IMR-90 (cell line): Measurements from ENCODE around the gene CFDP1. TPM values are rescaled to one million over a fixed set of nuclear protein-coding genes. Genes with fewer than 3 reads are reported as not detected.
A peak's percentile ranks its signal among the peaks of the same experiment; 100 is the strongest.

ENCODE experiments used
- ATAC-seq: fragments of 200-7000 bp; cut with Tn5 transposase; 2 replicates; pipeline ENCODE4 v1.9.1; 2020; ENCODE audit warnings: low read depth, mild to moderate bottlenecking, moderate library complexity
- BruUV-seq: library from RNA; stranded (reverse); fragments of 400-500 nt; replicated peaks from 2 replicates; lab custom pipeline; 2021; lab: Mats Ljungman, UMichigan
- CTCF ChIA-PET: fragments of 300-600 bp; formaldehyde crosslinking; extraction: SDS; loops from one replicate; lab custom pipeline; 2021; ENCODE audit warnings: antibody characterized with exemption; lab: Yijun Ruan, JAX
- POLR2A ChIA-PET: fragments of 300-600 bp; sonication (Branson Sonifier 250); formaldehyde crosslinking; loops from one replicate; lab custom pipeline; 2022; ENCODE audit warnings: antibody characterized with exemption; ENCODE audit not compliant: unreplicated experiment; lab: Charles Lee
- DNase-seq: peaks from one replicate; pipeline ENCODE4 v3.0.0; 2013
- H2AFZ ChIP-seq: replicated peaks from 2 replicates; pipeline ENCODE3; 2013; ENCODE audit warnings: low read length, mild to moderate bottlenecking; ENCODE audit not compliant: poor library complexity
- H2AK5ac ChIP-seq: 2 replicates; pipeline ENCODE4 v1.6.1; 2013; ENCODE audit warnings: low read depth, low read length, inconsistent platforms
- H2AK9ac ChIP-seq: replicated peaks from 2 replicates; pipeline ENCODE3; 2013; ENCODE audit warnings: mild to moderate bottlenecking, low read depth, low read length, moderate library complexity; ENCODE audit not compliant: poor library complexity
- H2BK120ac ChIP-seq: 2 replicates; pipeline ENCODE4 v1.6.1; 2013; ENCODE audit warnings: low read depth, low read length, inconsistent platforms
- H2BK15ac ChIP-seq: 3 replicates; pipeline ENCODE4 v1.6.1; 2013; ENCODE audit warnings: low read depth, low read length, inconsistent platforms
- H2BK20ac ChIP-seq: 2 replicates; pipeline ENCODE4 v1.6.1; 2013; ENCODE audit warnings: low read depth, mild to moderate bottlenecking, inconsistent platforms, low read length, moderate library complexity
- H2BK5ac ChIP-seq: 2 replicates; pipeline ENCODE4 v1.6.1; 2013; ENCODE audit warnings: mild to moderate bottlenecking, low read depth, low read length, inconsistent platforms; ENCODE audit not compliant: poor library complexity, severe bottlenecking
- H3K14ac ChIP-seq: replicated peaks from 2 replicates; pipeline ENCODE4 v1.6.1; 2013; ENCODE audit warnings: low read depth, low read length, inconsistent platforms
- H3K18ac ChIP-seq: 2 replicates; pipeline ENCODE4 v1.6.1; 2013; ENCODE audit warnings: low read depth, low read length, control low read depth
- H3K23ac ChIP-seq: 2 replicates; pipeline ENCODE4 v1.6.1; 2013; ENCODE audit warnings: low read depth, low read length, inconsistent platforms
- H3K27ac ChIP-seq: 2 replicates; pipeline ENCODE4 v1.5.1; 2013; ENCODE audit warnings: mild to moderate bottlenecking, control low read depth, low read length; ENCODE audit not compliant: insufficient read depth
- H3K27me3 ChIP-seq: 2 replicates; pipeline ENCODE4 v1.6.1; 2013; ENCODE audit warnings: low read length; ENCODE audit not compliant: control insufficient read depth, insufficient read depth
- H3K36me3 ChIP-seq: 2 replicates; pipeline ENCODE4 v1.6.1; 2013; ENCODE audit warnings: low read length, mixed read lengths; ENCODE audit not compliant: control insufficient read depth, insufficient read depth
- H3K4ac ChIP-seq: 2 replicates; pipeline ENCODE4 v1.6.1; 2013; ENCODE audit warnings: low read depth, low read length, inconsistent platforms
- H3K4me1 ChIP-seq: 2 replicates; pipeline ENCODE4 v1.6.1; 2013; ENCODE audit warnings: low read length, mixed read lengths; ENCODE audit not compliant: control insufficient read depth, insufficient read depth
- H3K4me2 ChIP-seq: 2 replicates; pipeline ENCODE4 v1.6.1; 2013; ENCODE audit warnings: low read depth, mild to moderate bottlenecking, control low read depth, low read length, moderate library complexity
- H3K4me3 ChIP-seq: 2 replicates; pipeline ENCODE4 v1.5.1; 2013; ENCODE audit warnings: low read depth, mild to moderate bottlenecking, control low read depth, low read length, moderate library complexity; ENCODE audit not compliant: insufficient read depth
- H3K56ac ChIP-seq: 2 replicates; pipeline ENCODE4 v1.6.1; 2013; ENCODE audit warnings: low read length, inconsistent platforms; ENCODE audit not compliant: insufficient read depth; ENCODE audit errors: extremely low read depth
- H3K79me1 ChIP-seq, 2 experiments: 2 replicates each; pipeline ENCODE4 v1.6.1; 2013; ENCODE audit warnings: low read length in 2 of 2, inconsistent platforms in 1 of 2, low read depth in 1 of 2
- H3K9ac ChIP-seq: 2 replicates; pipeline ENCODE4 v1.6.1; 2013; ENCODE audit warnings: low read depth, low read length, control low read depth
- H3K9me1 ChIP-seq: 2 replicates; pipeline ENCODE4 v1.6.1; 2013; ENCODE audit warnings: low read length, inconsistent platforms; ENCODE audit not compliant: insufficient read depth
- H3K9me3 ChIP-seq: 2 replicates; pipeline ENCODE4 v1.6.1; 2013; ENCODE audit warnings: low read length; ENCODE audit not compliant: control insufficient read depth, insufficient read depth
- H4K20me1 ChIP-seq: 2 replicates; pipeline ENCODE4 v1.6.1; 2013; ENCODE audit warnings: low read length, inconsistent platforms; ENCODE audit not compliant: insufficient read depth
- H4K5ac ChIP-seq: 2 replicates; pipeline ENCODE4 v1.6.1; 2013; ENCODE audit warnings: mild to moderate bottlenecking, low read depth, low read length, control low read depth
- H4K8ac ChIP-seq, 2 experiments: 2 replicates each; pipeline ENCODE4 v1.6.1; 2013; ENCODE audit warnings: low read depth in 2 of 2, low read length in 2 of 2, control low read depth in 1 of 2, inconsistent platforms in 1 of 2
- H4K91ac ChIP-seq: 2 replicates; pipeline ENCODE4 v1.6.1; 2013; ENCODE audit warnings: low read depth, low read length, inconsistent platforms; ENCODE audit not compliant: insufficient read depth
- BHLHE40 ChIP-seq: fragments of 150-350 bp; IDR thresholded peaks from 2 replicates; pipeline ENCODE4 v1.6.1; 2016; ENCODE audit warnings: mild to moderate bottlenecking, low read depth, low read length
- CEBPB ChIP-seq: IDR thresholded peaks from 2 replicates; pipeline ENCODE4 v1.6.1; 2012; ENCODE audit warnings: low read depth, low read length, improper control_type of control experiment
- CHD1 ChIP-seq: IDR thresholded peaks from 2 replicates; pipeline ENCODE4 v1.6.1; 2012; ENCODE audit warnings: low read depth, low read length, improper control_type of control experiment
- FOS ChIP-seq: fragments of 150-350 bp; IDR thresholded peaks from 2 replicates; pipeline ENCODE4 v1.6.1; 2016; ENCODE audit warnings: low read depth, low read length
- MAFK ChIP-seq: IDR thresholded peaks from 2 replicates; pipeline ENCODE4 v1.6.1; 2012; ENCODE audit warnings: low read depth, low read length, improper control_type of control experiment
- MAZ ChIP-seq: IDR thresholded peaks from 2 replicates; pipeline ENCODE4 v1.6.1; 2012; ENCODE audit warnings: low read depth, mild to moderate bottlenecking, low read length, improper control_type of control experiment, moderate library complexity, borderline replicate concordance
- MXI1 ChIP-seq: IDR thresholded peaks from 2 replicates; pipeline ENCODE4 v1.6.1; 2012; ENCODE audit warnings: low read depth, mild to moderate bottlenecking, low read length, moderate library complexity, borderline replicate concordance
- NFE2L2 ChIP-seq: fragments of 150-350 bp; IDR thresholded peaks from 2 replicates; pipeline ENCODE4 v1.6.1; 2016; ENCODE audit warnings: low read depth, mild to moderate bottlenecking, low read length
- POLR2A ChIP-seq: IDR thresholded peaks from 2 replicates; pipeline ENCODE4 v1.6.1; 2012; ENCODE audit warnings: mild to moderate bottlenecking, low read depth, low read length
- RAD21 ChIP-seq: IDR thresholded peaks from 2 replicates; pipeline ENCODE4 v1.6.1; 2012; ENCODE audit warnings: low read length, improper control_type of control experiment
- RCOR1 ChIP-seq: IDR thresholded peaks from 2 replicates; pipeline ENCODE4 v1.6.1; 2012; ENCODE audit warnings: mild to moderate bottlenecking, low read length, improper control_type of control experiment; ENCODE audit not compliant: insufficient replicate concordance
- RFX5 ChIP-seq: IDR thresholded peaks from 2 replicates; pipeline ENCODE4 v1.8.0; 2012; ENCODE audit warnings: low read depth, mild to moderate bottlenecking, low read length, moderate library complexity
- SMC3 ChIP-seq: fragments of 150-350 bp; IDR thresholded peaks from 2 replicates; pipeline ENCODE4 v1.6.1; 2016; ENCODE audit warnings: low read depth, mild to moderate bottlenecking, antibody characterized with exemption, low read length, moderate library complexity
- WGBS, 2 experiments: methylation state at CpG; one replicate each; pipeline versions ENCODE4 v1.1.5 to v1.1.7; 2013; ENCODE audit warnings: missing lambda C conversion rate in 2 of 2; ENCODE audit not compliant: insufficient read length in 1 of 2; ENCODE audit errors: extremely low coverage in 2 of 2; 5-methylcytosine and 5-hydroxymethylcytosine counted together
- dilution Hi-C: fragments of 300-500 bp; cut with HindIII; formaldehyde crosslinking; loops from one replicate; pipeline ENCODE4 v1.14.3; 2018; ENCODE audit warnings: low sequenced_read_pairs; ENCODE audit not compliant: unreplicated experiment
- in situ Hi-C: fragments of 300-500 bp; cut with MboI; formaldehyde crosslinking; loops from 3 replicates; pipeline ENCODE4 v1.14.3; 2019; ENCODE audit warnings: low sequenced_read_pairs, inconsistent platforms, mixed read lengths
- intact Hi-C: fragments of 100-400 bp; cut with micrococcal nuclease; formaldehyde crosslinking; loops from 2 replicates; pipeline ENCODE4 v1.10.0; 2022
- polyA plus RNA-seq, 3 experiments: library from polyadenylated mRNA; depleted of rRNA; stranded (reverse); fragments of >200 nt; gene quantifications; 2 replicates each; pipeline ENCODE4 v1.2.3, GENCODE V29; 2012; ENCODE audit warnings: low replicate concordance in 1 of 3
- total RNA-seq: library from RNA; depleted of rRNA; stranded (reverse); fragments of >200 nt; gene quantifications from 2 replicates; pipeline ENCODE4 v1.2.3, GENCODE V29; 2012
- TF ChIP-seq, protein P1 (sequence below): conservative IDR thresholded peaks from 2 replicates; pipeline ENCODE4 v1.5.1; 2012; ENCODE audit warnings: mild to moderate bottlenecking, low read depth, low read length, improper control_type of control experiment
- TF ChIP-seq, protein P2 (sequence below): fragments of 150-350 bp; IDR thresholded peaks from 2 replicates; pipeline ENCODE4 v1.6.1; 2017; ENCODE audit warnings: mild to moderate bottlenecking, antibody characterized with exemption, low read length, low read depth
- TF ChIP-seq, protein P3 (sequence below): fragments of 150-350 bp; IDR thresholded peaks from 2 replicates; pipeline ENCODE4 v1.6.1; 2016; ENCODE audit warnings: low read depth, mild to moderate bottlenecking, low read length, moderate library complexity, borderline replicate concordance

CFDP1 gene
- total and polyA plus RNA-seq, 2 of the 4 experiments (the other 2 are of a cell fraction): 15.6 to 38.7 TPM

DNA sequence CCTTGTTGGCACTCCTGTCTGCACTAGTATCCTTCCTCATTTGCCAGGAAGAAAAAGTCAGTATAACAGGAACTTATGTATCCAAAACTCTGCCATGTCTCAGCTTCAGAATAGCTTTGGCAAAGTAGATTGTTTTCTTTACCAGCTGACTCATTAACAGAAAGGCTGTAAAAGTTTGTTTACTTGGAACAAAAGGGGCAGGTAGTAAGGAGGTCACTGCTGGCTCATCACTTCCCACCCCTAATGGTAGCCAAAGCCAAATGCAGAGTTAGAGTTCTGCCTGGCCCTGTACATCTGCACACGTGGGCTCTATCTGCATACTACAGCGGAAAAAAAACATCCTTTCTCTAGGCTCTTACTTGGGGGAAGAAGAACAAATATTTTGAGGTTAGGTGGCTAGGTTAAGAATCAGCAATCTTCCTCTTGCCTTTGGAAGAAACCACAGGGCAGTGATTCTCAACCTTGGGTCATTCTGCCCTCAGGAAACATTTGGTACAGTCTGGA lies 90.9 kb downstream of the CFDP1 start:
- peaks cover 24% of the 10 kb centered on the region for H3K4me1 ChIP-seq
- DNase-seq (peak; percentile 65), ATAC-seq (peak; percentile 63)
- H2BK15ac ChIP-seq: no peak overlapping the region
- no peak overlapping the region for H3K18ac ChIP-seq
- dilution Hi-C loops: no loop called here
- H2BK120ac ChIP-seq: no peak overlapping the region
- no peak overlapping the region for H2AFZ ChIP-seq
- WGBS, 2 experiments: no CpG with 5 or more reads among the region's 2 CpGs
- ChIA-PET POLR2A (no interaction called here), CTCF (no interaction called here)
- H3K36me3 ChIP-seq: peaks cover 2% of the 10 kb centered on the region
- 0 out of 2 replicates have a peak overlapping the region, but pooled peaks have one; percentile 49 for H2BK20ac ChIP-seq
- intact Hi-C loops: loop anchor here (5.0 kb wide), 1 partner anchor 35 kb away; no protein-coding TSS in a partner anchor
- H4K91ac ChIP-seq: no peak overlapping the region
- no peaks in the 10 kb centered on the region for H3K9me3 ChIP-seq
- H2BK5ac ChIP-seq: no peak overlapping the region
- H3K14ac ChIP-seq: peak overlapping the region; percentile 85
- no peak overlapping the region for H4K8ac ChIP-seq
- no peak overlapping the region for H3K4ac ChIP-seq
- H3K9me1 ChIP-seq: peaks cover 22% of the 10 kb centered on the region
- no peaks in the 10 kb centered on the region for H4K20me1 ChIP-seq
- peak overlapping the region; percentile 21 for H2AK9ac ChIP-seq
- peak overlapping the region; percentile 54; the same call in 1 of the 2 replicates for H3K23ac ChIP-seq
- no peak overlapping the region for H3K27ac ChIP-seq
- H3K79me1 ChIP-seq: peaks cover 7 to 38% of the 10 kb centered on the region in 2 experiments
- no peak overlapping the region for H4K5ac ChIP-seq
- no TSS peak for BruUV-seq
- H2AK5ac ChIP-seq: no peak overlapping the region
- H3K27me3 ChIP-seq: no peaks in the 10 kb centered on the region
- TF ChIP-seq NFE2L2 (no peak), POLR2A (no peak), RFX5 (no peak), RCOR1 (no peak), CHD1 (no peak), CEBPB (no peak), SMC3 (no peak), RAD21 (no peak), MXI1 (no peak), MAFK (peak; percentile 72), BHLHE40 (no peak), FOS (peak; percentile 14; the same call in 1 of the 2 replicates), MAZ (no peak)
- TF ChIP-seq, protein P1, sequence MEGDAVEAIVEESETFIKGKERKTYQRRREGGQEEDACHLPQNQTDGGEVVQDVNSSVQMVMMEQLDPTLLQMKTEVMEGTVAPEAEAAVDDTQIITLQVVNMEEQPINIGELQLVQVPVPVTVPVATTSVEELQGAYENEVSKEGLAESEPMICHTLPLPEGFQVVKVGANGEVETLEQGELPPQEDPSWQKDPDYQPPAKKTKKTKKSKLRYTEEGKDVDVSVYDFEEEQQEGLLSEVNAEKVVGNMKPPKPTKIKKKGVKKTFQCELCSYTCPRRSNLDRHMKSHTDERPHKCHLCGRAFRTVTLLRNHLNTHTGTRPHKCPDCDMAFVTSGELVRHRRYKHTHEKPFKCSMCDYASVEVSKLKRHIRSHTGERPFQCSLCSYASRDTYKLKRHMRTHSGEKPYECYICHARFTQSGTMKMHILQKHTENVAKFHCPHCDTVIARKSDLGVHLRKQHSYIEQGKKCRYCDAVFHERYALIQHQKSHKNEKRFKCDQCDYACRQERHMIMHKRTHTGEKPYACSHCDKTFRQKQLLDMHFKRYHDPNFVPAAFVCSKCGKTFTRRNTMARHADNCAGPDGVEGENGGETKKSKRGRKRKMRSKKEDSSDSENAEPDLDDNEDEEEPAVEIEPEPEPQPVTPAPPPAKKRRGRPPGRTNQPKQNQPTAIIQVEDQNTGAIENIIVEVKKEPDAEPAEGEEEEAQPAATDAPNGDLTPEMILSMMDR: no peak
- TF ChIP-seq, protein P2, sequence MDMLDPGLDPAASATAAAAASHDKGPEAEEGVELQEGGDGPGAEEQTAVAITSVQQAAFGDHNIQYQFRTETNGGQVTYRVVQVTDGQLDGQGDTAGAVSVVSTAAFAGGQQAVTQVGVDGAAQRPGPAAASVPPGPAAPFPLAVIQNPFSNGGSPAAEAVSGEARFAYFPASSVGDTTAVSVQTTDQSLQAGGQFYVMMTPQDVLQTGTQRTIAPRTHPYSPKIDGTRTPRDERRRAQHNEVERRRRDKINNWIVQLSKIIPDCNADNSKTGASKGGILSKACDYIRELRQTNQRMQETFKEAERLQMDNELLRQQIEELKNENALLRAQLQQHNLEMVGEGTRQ: peak; percentile 35; the same call in 1 of the 2 replicates
- TF ChIP-seq, protein P3, sequence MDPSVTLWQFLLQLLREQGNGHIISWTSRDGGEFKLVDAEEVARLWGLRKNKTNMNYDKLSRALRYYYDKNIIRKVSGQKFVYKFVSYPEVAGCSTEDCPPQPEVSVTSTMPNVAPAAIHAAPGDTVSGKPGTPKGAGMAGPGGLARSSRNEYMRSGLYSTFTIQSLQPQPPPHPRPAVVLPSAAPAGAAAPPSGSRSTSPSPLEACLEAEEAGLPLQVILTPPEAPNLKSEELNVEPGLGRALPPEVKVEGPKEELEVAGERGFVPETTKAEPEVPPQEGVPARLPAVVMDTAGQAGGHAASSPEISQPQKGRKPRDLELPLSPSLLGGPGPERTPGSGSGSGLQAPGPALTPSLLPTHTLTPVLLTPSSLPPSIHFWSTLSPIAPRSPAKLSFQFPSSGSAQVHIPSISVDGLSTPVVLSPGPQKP: no peak
- H3K4me3 ChIP-seq: no peak overlapping the region
- in situ Hi-C loops: no loop called here
- H3K4me2 ChIP-seq: no peak overlapping the region
- no peak overlapping the region for H3K56ac ChIP-seq
- no peak overlapping the region for H3K9ac ChIP-seq
